IPS-18c (cell line): ENCODE data around the gene ITGB3BP.
"Not testable (repeated sequence)": the region's sequence is repeated elsewhere in the genome, so short reads cannot be mapped to it uniquely, and the experiment has no call there.

ENCODE experiments used
- H3K4me3 ChIP-seq: 2 replicates; pipeline ENCODE4 v1.7.0; 2013; ENCODE audit warnings: low read depth, mild to moderate bottlenecking, low read length, moderate library complexity; ENCODE audit not compliant: insufficient read depth
- H3K9me3 ChIP-seq: one replicate; pipeline ENCODE4 v1.6.1; 2013; ENCODE audit warnings: mild to moderate bottlenecking, low read length, moderate library complexity; ENCODE audit not compliant: control insufficient read depth, insufficient read depth

Gene ITGB3BP, protein sequence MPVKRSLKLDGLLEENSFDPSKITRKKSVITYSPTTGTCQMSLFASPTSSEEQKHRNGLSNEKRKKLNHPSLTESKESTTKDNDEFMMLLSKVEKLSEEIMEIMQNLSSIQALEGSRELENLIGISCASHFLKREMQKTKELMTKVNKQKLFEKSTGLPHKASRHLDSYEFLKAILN

DNA sequence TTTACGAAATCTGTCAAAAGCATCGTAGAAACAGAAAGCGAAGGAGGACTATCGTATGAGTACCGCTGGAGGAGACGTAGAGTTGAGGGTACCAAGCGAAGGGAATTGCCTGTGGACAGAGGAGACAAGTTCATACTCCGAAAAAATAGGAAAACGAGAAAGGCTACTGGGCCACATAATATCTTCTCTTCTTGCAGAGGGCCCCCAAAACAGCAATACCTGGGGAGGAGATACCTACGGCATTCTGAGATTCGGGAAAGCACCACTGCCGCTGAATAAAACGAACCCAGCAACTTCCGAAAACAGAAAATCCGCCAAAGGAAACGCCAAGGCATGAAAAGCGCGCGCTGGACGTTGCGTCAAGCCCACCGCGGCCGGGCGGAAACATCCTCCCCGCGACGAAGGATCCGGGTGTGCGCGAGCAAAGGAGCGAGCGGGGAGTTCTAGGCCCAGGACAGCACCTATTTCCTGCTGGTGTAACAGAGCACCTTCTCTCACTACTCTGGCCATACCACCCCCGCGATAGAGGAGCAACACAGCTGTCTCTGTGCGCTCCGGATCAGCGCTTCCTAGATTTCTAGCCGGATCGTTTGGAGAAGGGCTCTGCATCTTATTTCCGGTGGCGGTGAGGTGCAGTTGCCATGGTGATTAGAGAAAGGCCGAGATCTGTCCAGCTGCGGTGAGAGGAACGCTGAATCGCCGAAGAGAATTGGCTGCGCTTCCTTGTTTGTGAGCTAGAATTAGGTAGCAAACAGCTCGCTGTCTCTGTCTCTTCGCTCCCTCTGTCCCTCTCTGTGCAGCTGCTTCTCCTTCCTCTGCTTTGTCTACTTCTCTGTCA lies at the start of gene ITGB3BP, which contains the start of gene EFCAB7:
TSS of gene ITGB3BP (minus strand) at position 335 of the 838 bp plus-strand sequence. CDS start at position 243, 92 bp downstream.
TSS of gene EFCAB7 (plus strand) at position 635 of the 838 bp plus-strand sequence. CDS start 2,048 bp downstream, outside the sequence.
- peak within 1 kb of the TSS; percentile 93 for H3K4me3 ChIP-seq
- H3K9me3 ChIP-seq = no peaks in the 10 kb centered on the region

DNA sequence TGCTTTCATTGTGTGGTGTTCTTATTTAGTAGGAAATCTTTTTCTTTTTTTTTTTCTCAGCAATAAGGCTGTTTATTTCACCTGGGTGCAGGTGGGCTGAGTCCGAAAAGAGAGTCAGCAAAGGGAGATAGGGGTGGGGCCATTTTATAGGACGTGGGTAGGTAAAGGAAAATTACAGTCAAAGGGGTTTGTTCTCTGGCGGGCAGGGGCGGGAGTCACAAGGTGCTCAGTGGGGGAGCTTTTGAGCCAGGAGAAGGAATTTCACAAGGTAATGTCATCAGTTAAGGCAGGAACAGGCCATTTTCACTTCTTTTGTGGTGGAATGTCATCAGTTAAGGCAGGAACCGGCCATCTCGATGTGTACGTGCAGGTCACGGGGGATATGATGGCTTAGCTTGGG lies 49.7 kb upstream of the ITGB3BP start:
- not testable (repeated sequence) for H3K4me3 ChIP-seq, H3K9me3 ChIP-seq

DNA sequence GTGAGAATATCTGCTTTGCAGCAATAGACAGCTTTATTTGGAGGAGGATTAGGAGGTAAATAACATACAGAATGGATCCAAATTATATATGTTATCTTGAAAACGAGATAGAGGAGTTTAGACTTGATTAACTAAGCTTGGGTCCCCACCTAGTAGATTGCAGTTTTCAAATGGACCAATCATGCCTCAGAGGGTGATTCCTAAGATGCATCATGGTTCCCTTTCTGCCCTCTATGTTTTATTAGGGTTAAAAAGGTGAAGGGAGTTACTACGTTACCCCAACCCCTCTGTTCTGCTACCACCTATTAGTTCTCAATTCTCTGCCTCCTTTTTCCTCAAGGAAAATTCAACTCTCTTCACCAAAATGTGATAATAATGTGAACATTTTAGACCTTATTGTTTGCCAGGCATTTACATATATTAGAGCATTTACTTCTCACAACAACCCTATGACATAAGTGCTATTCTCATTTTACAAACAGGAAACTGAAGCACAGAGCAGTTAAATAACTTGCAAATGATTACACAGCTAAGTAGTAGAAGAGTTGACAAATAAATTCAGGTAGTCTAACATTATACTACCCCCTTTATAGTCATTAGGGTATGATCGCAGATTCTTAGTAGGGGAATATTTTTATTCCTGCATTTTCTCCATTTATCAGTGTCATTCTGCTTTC lies 46.8 kb upstream of the ITGB3BP start:
- H3K4me3 ChIP-seq = no peak overlapping the region

DNA sequence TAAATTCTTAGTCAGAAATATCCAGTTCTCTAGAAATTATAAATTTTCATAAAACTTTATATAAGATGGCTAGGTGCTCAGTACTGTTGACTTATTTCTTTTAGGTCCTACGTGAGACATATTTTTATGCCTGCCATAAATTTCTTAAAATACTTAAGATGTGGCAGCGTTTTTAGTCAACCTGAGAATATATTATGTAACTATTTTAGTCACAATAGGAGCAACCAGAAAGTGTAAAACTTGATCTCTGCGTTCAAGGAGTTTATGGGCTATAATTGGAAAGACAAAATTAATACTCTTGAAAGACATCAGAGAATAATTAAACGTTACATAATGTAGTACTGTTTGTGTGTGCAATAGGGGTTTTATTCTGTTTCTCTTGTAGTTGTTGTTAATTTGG lies 46.0 kb upstream of the ITGB3BP start:
- no peaks in the 10 kb centered on the region for H3K9me3 ChIP-seq
- no peak overlapping the region for H3K4me3 ChIP-seq

More for the DNA sequence above, 46.8 kb upstream of the ITGB3BP start:
- H3K9me3 ChIP-seq = no peaks in the 10 kb centered on the region

DNA sequence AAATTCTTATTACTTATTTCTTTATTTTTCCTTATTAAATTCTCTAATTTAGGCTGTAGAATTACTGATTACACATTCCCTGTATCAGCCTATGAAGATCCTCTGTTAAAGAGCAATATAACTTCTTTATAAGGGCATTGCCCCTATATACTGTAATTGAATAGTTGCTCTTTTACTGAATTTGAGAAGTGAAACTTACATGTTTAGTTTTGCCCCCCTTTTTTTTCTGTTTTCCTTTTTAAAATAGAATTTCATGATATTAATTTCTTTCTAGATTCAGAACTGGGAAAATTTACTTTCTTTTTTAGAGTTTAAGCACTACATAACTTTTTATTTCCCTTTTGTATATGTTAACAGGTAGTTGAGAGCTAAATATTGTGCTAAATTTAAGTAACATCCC lies 40.7 kb upstream of the ITGB3BP start:
- H3K9me3 ChIP-seq = no peaks in the 10 kb centered on the region
- H3K4me3 ChIP-seq = no peak overlapping the region

DNA sequence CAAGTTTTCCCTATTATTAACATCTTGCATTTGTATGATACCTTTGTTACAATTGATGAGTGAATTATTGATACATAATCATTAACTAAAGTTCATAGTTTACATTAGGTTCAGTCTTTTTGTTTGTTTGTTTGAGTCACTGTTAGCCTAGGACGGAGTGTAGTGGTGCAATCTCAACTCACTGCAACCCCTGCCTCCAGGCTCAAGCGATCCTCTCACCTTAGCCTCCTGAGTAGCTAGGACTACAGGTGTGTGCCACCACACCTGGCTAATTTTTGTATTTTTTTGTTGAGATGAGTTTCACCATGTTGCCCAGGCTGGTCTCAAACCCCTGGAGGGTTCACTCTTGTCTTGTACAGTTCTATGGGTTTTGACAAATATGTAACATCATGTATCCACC lies 36.3 kb upstream of the ITGB3BP start:
- H3K4me3 ChIP-seq = no peak overlapping the region
- H3K9me3 ChIP-seq = no peaks in the 10 kb centered on the region

DNA sequence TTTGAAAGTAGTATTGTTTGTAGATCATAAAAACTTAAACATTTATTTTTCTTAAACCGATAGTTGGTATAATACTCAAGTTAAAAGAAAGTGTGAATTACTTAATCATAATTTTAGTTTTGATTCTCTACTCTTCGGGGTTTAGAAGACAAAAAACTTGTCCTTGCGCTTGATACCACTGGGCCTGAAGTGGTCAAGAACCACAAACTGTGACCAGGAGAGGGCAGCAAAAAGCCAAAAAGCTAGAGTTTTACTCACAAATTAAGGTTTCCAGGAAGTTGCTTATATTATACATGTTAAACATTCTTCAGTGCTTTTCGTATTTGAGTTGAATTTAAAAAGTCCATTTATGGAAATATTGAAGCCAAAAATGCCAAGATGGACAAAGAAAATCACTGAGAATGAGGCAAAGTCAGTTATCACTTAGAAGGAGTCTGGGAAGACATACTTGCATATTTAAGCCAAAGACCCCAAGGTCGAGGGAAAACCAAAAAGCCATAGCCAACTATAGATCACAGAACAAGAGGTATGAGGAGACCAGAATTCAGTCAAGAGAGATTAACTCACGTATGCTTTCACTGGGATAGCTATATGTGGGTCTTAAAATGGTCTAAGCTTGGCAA lies 34.5 kb upstream of the ITGB3BP start:
- no peak overlapping the region for H3K4me3 ChIP-seq
- no peaks in the 10 kb centered on the region for H3K9me3 ChIP-seq

DNA sequence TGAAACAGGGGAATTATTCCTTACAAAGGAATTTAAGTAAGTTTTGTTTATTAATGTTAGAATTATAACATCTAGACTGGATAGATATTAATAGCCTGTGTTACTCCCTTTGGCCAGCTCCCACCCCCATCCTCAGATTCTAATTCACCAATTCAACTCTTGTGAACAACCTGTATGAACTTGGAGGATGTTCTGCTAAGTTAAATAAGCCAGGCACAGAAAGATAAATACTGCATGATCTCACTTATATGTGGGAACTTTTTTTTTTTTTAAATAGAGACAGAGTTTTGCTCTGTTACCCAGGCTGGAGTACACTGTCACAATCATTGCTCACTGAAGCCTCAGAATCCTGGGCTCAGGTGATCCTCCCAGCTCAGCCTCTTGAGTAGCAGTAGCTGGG lies 32.5 kb upstream of the ITGB3BP start:
- no peak overlapping the region for H3K4me3 ChIP-seq

DNA sequence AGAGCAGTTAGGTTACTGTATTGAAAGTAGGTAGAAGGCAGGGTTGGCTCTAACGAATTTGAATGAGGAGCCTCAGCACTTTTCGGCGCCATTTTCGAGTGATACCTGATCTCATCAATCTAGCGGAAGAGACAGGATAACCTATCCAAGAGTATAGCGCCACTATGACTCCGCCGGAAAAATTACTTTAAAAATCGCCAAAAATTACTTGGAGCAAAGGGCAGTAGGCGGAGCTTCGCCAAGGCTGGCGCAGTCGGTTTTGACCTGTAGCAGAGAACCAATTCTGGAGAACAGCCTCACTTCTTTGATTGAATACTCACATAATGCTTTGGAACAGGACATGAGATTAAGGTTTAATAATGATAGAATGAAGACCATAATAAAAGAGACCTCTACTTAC lies 25.9 kb upstream of the ITGB3BP start:
- Histone ChIP-seq H3K4me3 (no peak overlapping the region), H3K9me3 (no peaks in the 10 kb centered on the region)

More for the DNA sequence above, 32.5 kb upstream of the ITGB3BP start:
- H3K9me3 ChIP-seq = no peaks in the 10 kb centered on the region

DNA sequence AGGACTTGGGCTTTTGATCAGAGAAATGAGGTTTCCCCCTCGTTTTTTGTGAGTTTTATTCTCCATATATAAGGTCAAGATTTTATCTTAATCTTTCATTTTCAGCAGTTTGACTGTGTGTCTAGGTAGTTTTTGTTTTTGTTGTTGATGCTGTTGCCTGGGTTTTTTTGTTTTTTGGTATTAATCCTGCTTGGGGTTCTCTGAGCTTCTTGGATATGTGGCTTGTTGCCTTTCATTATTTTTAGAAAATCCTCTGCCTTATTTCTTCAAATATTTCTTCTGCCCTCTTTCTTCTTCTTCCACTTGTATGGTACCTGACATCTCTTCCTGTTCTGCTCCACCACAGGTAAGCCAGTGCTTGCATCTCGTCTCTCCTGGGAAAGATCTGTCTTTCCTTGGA lies 25.3 kb upstream of the ITGB3BP start:
- Histone ChIP-seq H3K9me3 (no peaks in the 10 kb centered on the region), H3K4me3 (no peak overlapping the region)

DNA sequence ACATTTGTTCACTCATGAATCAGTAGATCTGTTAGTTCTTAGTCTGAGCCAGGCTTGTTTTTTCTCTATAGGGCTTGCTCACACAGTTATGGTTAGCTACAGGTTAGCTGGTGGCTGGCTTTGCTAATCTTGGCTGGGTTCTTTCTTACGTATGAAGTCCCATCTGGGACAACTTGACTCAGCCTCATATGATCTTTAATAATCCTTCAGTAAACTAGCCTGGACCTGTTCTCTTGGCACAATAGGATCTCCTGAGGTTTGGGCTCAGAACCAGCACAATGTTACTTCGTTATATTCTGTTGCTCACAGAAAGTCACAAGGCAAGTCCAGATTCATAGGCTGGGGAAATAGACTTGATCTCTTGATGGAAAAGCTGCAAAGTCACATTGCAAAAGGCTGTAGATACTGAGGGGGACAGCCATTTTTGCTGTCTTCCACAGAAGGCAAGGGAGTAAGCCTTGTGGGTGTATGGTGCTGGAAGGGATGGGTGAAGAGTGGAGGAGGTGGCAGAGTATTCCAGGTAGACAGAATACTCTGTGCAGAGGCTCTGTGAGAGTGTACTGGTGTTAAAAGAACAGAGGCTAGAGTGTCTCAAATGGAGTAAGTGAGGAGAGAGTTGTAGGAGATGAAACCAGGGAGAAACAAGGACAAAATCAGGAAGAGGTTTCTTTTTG lies 24.7 kb upstream of the ITGB3BP start:
- no peaks in the 10 kb centered on the region for H3K9me3 ChIP-seq

DNA sequence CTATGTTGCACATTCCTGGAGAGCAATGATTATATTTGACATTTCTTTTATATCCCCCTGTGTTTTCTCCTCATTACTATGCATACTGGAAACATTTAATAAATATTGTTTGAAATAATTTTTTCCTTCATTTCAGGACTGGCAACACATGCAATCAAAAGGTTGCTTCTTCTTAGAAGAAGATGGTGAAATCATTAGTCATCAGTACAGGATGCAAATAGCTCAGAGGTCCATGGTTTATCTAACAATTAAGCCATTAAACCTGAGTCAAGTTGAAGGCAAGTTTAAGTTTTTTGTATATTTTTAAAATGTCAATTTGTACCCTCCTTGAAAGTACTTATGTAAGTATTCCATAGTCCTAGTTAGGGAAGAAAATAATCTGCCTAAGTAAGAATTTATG lies 22.8 kb upstream of the ITGB3BP start:
- Histone ChIP-seq H3K4me3 (no peak overlapping the region), H3K9me3 (no peaks in the 10 kb centered on the region)

More for the DNA sequence above, 24.7 kb upstream of the ITGB3BP start:
- no peak overlapping the region for H3K4me3 ChIP-seq

DNA sequence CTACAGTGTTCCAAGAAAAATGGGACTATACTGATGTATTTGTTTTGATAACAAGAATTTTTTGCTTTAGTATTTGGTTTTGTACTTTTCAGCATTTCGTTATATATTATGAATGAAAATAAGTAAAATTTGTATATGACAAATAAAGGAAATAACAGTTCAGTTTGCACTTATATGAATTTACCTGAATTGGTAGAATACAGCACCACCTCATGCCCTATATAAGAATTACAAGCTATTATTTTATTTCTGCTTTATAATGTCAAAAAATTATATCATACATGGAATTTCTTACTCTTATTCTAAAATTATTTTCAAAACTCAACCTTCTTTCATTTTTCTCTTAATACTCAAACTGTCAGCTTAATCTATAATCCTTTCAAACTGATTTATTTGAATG lies 14.9 kb upstream of the ITGB3BP start:
- Histone ChIP-seq H3K4me3 (no peak overlapping the region), H3K9me3 (no peaks in the 10 kb centered on the region)

DNA sequence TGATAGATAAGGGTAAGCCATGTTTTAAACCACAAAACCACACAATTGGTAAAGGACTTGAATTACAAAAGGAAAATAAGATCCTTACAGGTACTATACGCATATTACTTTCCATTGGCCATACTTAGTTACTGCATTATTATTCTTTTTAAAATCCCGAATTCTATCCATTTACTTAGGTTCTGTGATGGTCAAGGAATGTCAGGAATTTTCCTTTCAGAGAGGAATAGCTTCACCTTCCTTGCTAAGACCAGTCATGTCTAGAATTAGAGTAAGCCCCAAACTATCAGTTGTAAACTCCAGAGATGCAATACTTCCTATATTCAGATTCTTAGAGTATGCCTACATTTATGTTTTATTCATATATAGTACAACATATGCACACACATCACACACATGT lies 14.0 kb upstream of the ITGB3BP start:
- Histone ChIP-seq H3K9me3 (no peaks in the 10 kb centered on the region), H3K4me3 (no peak overlapping the region)

DNA sequence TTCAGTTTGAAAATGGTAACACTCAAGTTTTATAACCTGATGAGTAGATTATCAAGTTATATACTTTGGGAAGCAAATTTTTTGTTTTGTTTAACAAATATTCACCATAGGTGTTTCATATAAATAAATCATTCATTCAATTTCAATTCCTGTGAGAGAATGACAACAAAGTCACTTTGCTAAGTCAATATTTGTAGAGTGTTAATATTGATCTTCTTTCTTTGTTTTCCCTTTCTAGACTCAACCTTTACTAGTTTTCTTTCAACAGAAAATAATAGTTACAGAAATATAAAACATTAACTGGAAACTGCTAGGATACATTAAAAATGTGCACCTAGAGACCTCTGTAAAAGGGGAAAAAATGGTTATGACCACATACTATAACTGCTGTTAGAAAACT lies 11.4 kb upstream of the ITGB3BP start:
- Histone ChIP-seq H3K9me3 (no peaks in the 10 kb centered on the region), H3K4me3 (no peak overlapping the region)

DNA sequence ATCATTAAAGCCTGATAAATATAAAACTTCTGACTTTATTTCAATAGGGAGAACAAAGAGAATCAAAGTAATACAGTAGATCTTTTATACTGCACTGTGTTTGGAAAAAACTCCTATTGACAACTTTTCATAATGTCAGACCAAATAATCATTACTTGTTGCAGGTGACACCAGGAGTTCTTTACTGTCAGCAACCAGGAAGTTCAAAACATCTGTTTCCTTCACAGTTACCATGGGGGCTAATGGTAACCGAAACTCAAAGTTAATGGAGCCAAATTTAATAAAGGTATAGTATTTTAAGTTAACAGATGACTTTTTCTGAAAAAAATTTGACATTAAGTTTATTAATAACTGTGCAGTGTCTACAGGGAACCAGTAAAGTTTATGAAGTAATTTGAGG lies 10.9 kb upstream of the ITGB3BP start:
- no peaks in the 10 kb centered on the region for H3K9me3 ChIP-seq
- H3K4me3 ChIP-seq = no peak overlapping the region

DNA sequence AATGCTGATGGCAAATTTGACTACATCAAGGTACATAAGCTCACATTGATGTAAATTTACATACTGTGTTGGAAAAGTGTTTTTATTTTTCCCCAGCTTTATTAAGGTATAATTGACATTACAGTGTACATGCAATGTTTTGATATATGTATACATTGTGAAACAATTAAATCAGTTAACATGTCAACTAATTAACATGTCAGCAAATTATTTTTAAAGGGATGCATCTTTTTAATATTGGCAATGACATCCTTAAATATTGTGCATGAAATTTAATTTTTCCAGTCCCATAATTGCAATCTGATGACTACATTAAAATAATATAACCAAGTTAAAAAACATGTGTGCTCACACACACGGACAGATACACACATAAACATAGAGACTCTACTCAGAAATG lies 9.7 kb upstream of the ITGB3BP start:
- H3K9me3 ChIP-seq = no peaks in the 10 kb centered on the region
- no peak overlapping the region for H3K4me3 ChIP-seq
